Natural killer cell treated with Interleukin-12 subunit alpha and Interleukin-12 subunit beta and Interleukin-15 and Interleukin-18, amount 100 ng/mL, for 72 hours (primary cell): ENCODE measurements around the gene CACNA2D4. TPM values are rescaled to one million over a fixed set of nuclear protein-coding genes. Genes with fewer than 3 reads are reported as not detected.
"Not testable (repeated sequence)": the region's sequence is repeated elsewhere in the genome, so short reads cannot be mapped to it uniquely, and the experiment has no call there.

Experiments
- ATAC-seq, 2 donors: fragments of 150-1000 bp; cut with Tn5 transposase in 1 of 2; sonication (Bioruptor Pico), chemical (Tn5 transposase) in 1 of 2; 2 replicates each; pipeline ENCODE4 v1.10.0; 2021
- DNase-seq: peaks from one replicate; pipeline ENCODE4 v3.0.0; 2022; ENCODE audit warnings: low spot score
- H3K27ac Mint-ChIP-seq, 2 donors: 1 replicate in 1 of 2; 2 replicates in 1 of 2; pipeline ENCODE4 v1.8.0; 2022; ENCODE audit warnings: mixed read lengths in 2 of 2, mild to moderate bottlenecking in 1 of 2, moderate library complexity in 1 of 2
- H3K27me3 Mint-ChIP-seq, 2 donors: 1 replicate in 1 of 2; 2 replicates in 1 of 2; pipeline ENCODE4 v1.8.0; 2022; ENCODE audit warnings: mixed read lengths in 2 of 2
- H3K36me3 Mint-ChIP-seq: one replicate; pipeline ENCODE4 v1.8.0; 2022; ENCODE audit warnings: mixed read lengths
- H3K4me1 Mint-ChIP-seq, 2 donors: 1 replicate in 1 of 2; 2 replicates in 1 of 2; pipeline ENCODE4 v1.8.0; 2022; ENCODE audit warnings: low read depth in 2 of 2, mixed read lengths in 2 of 2, mild to moderate bottlenecking in 1 of 2
- H3K4me3 Mint-ChIP-seq: one replicate; pipeline ENCODE4 v1.8.0; 2022; ENCODE audit warnings: mixed read lengths
- H3K9me3 Mint-ChIP-seq: 2 replicates; pipeline ENCODE4 v1.8.0; 2022; ENCODE audit warnings: mixed read lengths
- total RNA-seq, 2 donors: library from RNA; stranded (reverse); gene quantifications; one replicate each; pipeline ENCODE4 v1.2.3, GENCODE V29; 2022

Gene CACNA2D4
- total RNA-seq = 10 to 100 TPM in 1 of 2 donors, 1 to 10 TPM in 1; 4.5 to 12.1 TPM

DNA sequence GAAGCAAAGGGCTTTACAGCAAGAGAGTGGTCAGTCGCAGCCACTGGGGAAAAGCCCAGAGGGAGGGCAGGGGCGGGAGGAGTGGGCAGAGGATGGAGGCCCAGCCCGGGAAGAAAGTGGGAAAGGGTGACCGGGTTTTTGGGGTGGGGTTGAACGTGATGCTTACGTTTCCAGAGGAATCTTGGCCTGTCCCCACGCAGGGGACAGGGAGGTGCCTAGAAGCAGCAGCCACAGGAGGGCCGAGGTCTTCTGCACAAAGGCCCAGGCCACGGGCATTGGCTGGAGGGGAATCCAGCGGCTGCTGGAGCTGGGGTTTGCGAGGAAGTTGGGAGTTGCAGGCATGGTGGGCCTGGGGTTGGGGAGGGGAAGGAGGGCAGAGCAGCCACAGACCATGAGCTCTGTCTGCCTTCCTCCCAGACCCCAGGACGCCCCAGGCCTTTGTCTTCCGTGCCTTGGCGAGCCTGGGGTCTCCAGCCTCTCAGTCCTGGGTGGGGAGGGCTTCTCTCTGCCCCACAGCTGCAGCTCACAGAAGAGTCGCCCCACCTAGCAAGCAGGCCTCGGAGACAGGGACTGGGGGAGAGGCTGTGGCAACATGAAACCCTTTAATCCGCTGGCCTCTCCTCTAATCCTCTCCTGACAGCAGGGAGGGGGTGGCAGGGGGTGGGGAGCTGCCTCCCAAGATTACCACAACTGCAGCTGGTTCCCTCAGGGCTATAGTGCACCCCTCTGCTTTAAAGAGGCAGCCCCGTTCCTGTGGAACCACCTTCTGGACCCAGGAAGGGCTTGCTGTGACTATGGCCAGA is at the start of gene CACNA2D4:
Gene CACNA2D4 (minus strand): TSS at position 572 of the 803 bp plus-strand sequence. CDS start 179 bp downstream, at position 393.
- no peak for DNase-seq
- H3K9me3 Mint-ChIP-seq = no peaks in the 10 kb centered on the region
- H3K27me3 Mint-ChIP-seq = peaks cover 9 to 11% of the 10 kb centered on the region in 2 donors
- peak within 1 kb of the TSS in 1 of 2 donors; percentile 39 for H3K27ac Mint-ChIP-seq
- H3K36me3 Mint-ChIP-seq = no peaks in the 10 kb centered on the region
- H3K4me1 Mint-ChIP-seq = peaks cover 13 to 16% of the 10 kb centered on the region in 2 donors
- H3K4me3 Mint-ChIP-seq = peak within 1 kb of the TSS; percentile 45
- no peak for ATAC-seq

DNA sequence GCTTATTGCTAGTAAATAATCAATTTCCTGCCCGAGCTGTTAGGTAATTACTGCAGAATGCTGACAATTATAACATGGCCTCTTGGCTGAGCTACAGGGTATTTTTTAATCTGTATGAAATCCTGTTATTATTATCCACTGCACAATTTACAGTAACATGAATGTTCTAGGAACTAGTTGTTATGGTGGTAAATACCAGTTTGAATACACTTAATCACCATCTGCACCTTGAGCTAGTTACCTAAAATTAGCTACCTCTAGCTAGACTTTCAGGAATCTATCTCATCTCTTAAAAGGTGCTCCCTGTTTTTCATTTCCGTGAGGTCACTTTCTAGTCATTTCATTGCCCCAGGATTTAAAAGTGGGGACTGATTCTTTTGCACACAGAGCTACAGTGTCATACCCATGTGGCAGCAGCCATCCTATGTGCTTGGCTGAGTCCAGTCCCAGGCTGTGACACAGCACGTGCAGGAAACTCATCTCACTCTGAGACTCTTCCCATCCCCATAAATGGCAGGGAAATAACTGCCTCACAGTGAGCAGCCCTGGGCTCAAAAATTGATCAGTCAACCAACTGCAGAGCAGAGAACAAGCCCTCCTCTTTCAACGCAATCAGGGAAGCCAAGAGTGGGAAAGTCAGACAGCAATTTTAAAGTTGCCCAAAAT is 48.2 kb upstream of the CACNA2D4 start:
- peak overlapping the region in 1 of 2 donors; percentile 55 for H3K27ac Mint-ChIP-seq
- H3K4me3 Mint-ChIP-seq = no peak overlapping the region
- H3K4me1 Mint-ChIP-seq = no peaks in the 10 kb centered on the region
- no peak for DNase-seq
- ATAC-seq = no peak
- peaks cover 6% of the 10 kb centered on the region for H3K36me3 Mint-ChIP-seq
- no peaks in the 10 kb centered on the region for H3K9me3 Mint-ChIP-seq
- H3K27me3 Mint-ChIP-seq = no peaks in the 10 kb centered on the region

- Mint-ChIP-seq H3K4me3 (no peak overlapping the region), H3K27ac (no peak overlapping the region), H3K27me3 (no peaks in the 10 kb centered on the region), H3K36me3 (peaks cover 10% of the 10 kb centered on the region), H3K4me1 (no peaks in the 10 kb centered on the region), H3K9me3 (no peaks in the 10 kb centered on the region)
- DNase-seq = no peak
- ATAC-seq = no peak
These were observed 47.5 kb upstream of the CACNA2D4 start for GRCh38 chr12:1965916-1966315.

- Mint-ChIP-seq H3K4me3 (no peak overlapping the region), H3K36me3 (peaks cover 18% of the 10 kb centered on the region), H3K9me3 (no peaks in the 10 kb centered on the region), H3K27me3 (no peaks in the 10 kb centered on the region), H3K27ac (no peak overlapping the region), H3K4me1 (no peaks in the 10 kb centered on the region)
- DNase-seq (no peak), ATAC-seq (no peak)
These were observed 43.9 kb upstream of the CACNA2D4 start for GRCh38 chr12:1962051-1963020.

GRCh38 chr12:1956716-1957115 is 38.3 kb upstream of the CACNA2D4 start:
- Mint-ChIP-seq H3K36me3 (peaks cover 16% of the 10 kb centered on the region), H3K27me3 (no peaks in the 10 kb centered on the region), H3K4me1 (no peaks in the 10 kb centered on the region)

GRCh38 chr12:1949771-1950470 is 31.5 kb upstream of the CACNA2D4 start:
- Mint-ChIP-seq H3K36me3 (peaks cover 12% of the 10 kb centered on the region), H3K4me3 (no peak overlapping the region), H3K27ac (no peak overlapping the region), H3K4me1 (no peaks in the 10 kb centered on the region), H3K27me3 (no peaks in the 10 kb centered on the region), H3K9me3 (no peaks in the 10 kb centered on the region)
- DNase-seq = no peak
- ATAC-seq = no peak

More at GRCh38 chr12:1956716-1957115, 38.3 kb upstream of the CACNA2D4 start:
- no peak overlapping the region for H3K27ac Mint-ChIP-seq
- H3K4me3 Mint-ChIP-seq = no peak overlapping the region
- no peaks in the 10 kb centered on the region for H3K9me3 Mint-ChIP-seq
- ATAC-seq = no peak
- no peak for DNase-seq

DNA sequence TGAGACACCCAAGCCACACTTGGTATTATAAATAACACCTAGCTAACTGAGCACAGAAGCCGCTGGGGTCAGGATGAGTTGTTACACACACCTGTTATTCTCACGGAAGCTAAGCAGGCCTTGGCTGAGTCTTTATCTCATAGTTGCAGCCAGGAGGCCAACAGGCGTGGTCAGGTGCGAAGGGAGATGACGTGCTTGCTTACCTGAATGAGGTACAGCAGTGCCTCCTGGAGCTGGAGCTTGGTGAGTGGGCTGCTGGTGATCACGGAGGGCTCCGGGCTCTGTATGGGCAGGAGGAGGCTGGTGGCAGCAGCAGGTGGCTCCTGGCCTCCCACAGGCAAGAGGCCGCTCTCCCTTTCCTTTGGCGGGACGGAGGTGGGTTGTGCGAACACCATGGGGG is 30.4 kb upstream of the CACNA2D4 start:
- ATAC-seq (no peak), DNase-seq (no peak)
- Mint-ChIP-seq H3K4me3 (no peak overlapping the region), H3K9me3 (no peaks in the 10 kb centered on the region), H3K36me3 (peaks cover 14% of the 10 kb centered on the region), H3K27me3 (no peaks in the 10 kb centered on the region), H3K4me1 (no peaks in the 10 kb centered on the region), H3K27ac (peak overlapping the region in 1 of 2 donors; percentile 27)

GRCh38 chr12:1947081-1947480 is 28.6 kb upstream of the CACNA2D4 start:
- Mint-ChIP-seq H3K4me3 (no peak overlapping the region), H3K36me3 (peaks cover 19% of the 10 kb centered on the region), H3K9me3 (no peaks in the 10 kb centered on the region), H3K27me3 (no peaks in the 10 kb centered on the region), H3K27ac (no peak overlapping the region), H3K4me1 (no peaks in the 10 kb centered on the region)
- DNase-seq (no peak), ATAC-seq (no peak)

- ATAC-seq (no peak), DNase-seq (no peak)
- no peaks in the 10 kb centered on the region for H3K9me3 Mint-ChIP-seq
- H3K36me3 Mint-ChIP-seq = peaks cover 16% of the 10 kb centered on the region
- no peaks in the 10 kb centered on the region for H3K4me1 Mint-ChIP-seq
- no peak overlapping the region for H3K4me3 Mint-ChIP-seq
- no peaks in the 10 kb centered on the region for H3K27me3 Mint-ChIP-seq
- no peak overlapping the region for H3K27ac Mint-ChIP-seq
These were observed 27.8 kb upstream of the CACNA2D4 start for GRCh38 chr12:1946296-1946695.

DNA sequence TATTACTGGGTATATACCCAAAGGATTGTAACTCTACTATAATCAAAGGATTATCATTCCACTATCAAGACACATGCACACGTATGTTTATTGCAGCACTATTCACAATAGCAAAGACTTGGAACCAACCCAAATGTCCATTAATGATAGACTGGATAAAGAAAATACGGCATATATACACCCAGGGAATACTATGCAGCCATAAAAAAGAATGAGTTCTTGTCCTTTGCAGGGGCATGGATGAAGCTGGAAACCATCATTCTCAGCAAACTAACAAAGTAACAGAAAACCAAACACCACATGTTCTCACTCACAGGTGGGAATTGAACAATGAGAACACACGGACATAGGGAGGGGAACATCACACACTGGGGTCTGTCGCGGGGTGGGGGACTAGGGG is 27.1 kb upstream of the CACNA2D4 start:
- not testable (repeated sequence) for H3K27me3 Mint-ChIP-seq, ATAC-seq, H3K27ac Mint-ChIP-seq, H3K4me1 Mint-ChIP-seq, DNase-seq, H3K4me3 Mint-ChIP-seq, H3K9me3 Mint-ChIP-seq
- peaks cover 21% of the 10 kb centered on the region for H3K36me3 Mint-ChIP-seq

DNA sequence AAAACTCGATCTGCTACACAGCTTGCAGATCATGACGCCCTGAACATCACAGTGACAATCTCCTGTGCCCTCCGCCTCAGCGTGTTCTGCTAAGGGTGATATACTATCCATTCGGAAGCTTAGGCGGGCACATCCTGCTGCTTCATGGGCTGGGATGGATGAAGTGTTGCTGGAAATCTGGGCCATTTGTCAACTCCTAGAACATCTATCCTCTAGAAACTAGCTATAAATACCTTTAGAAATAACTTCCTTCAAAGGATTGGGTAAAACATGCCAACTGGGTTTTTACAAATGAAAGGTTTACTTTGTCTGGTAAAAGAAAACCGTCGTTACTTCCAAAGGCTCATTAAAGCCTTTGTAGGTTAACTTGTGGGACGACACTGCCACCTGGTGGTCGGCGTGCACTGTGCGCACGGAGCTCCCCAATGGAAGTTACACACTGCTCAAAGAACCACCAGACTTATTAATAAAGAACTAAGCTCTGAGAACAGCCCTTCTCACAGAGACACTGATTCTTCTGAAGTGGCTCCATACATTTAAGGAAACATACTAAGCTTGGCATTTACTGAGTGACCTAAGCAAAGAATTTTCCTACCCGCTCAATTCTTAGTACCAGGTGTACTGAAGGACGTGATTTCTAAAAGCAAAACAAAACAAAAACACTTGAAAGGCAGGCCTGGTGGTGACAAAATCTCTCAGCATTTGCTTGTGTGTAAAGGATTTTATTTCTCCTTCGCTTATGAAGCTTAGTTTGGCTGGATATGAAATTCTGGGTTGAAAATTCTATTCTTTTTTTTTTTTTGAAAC is 21.6 kb upstream of the CACNA2D4 start:
- Mint-ChIP-seq H3K27ac (peak overlapping the region in 1 of 2 donors; percentile 29), H3K9me3 (no peaks in the 10 kb centered on the region), H3K36me3 (peaks cover 15% of the 10 kb centered on the region), H3K4me1 (no peaks in the 10 kb centered on the region), H3K4me3 (no peak overlapping the region), H3K27me3 (no peaks in the 10 kb centered on the region)
- peak; percentile 79 to 85 for ATAC-seq
- DNase-seq = peak; percentile 85

DNA sequence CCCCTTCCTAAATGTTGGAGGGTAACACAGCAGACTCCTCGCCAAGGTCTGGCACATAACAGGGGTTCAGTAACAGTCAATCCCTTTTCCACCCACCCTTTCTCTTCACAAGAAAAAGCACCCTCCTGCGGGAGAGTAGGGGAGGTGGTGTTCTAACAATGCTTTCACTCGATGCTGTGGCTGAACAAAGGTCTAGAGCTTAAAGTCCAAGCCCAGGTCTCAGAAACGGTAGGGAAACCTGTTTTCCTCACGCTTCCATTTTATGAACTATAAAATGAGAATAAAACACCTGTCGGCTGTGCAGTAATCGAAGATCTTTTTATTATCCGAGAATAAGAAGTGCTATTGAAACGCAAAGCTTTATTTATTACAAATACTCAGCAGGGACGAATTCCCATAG is 20.9 kb upstream of the CACNA2D4 start:
- Mint-ChIP-seq H3K36me3 (peaks cover 12% of the 10 kb centered on the region), H3K27ac (no peak overlapping the region), H3K4me1 (no peaks in the 10 kb centered on the region), H3K9me3 (no peaks in the 10 kb centered on the region), H3K27me3 (no peaks in the 10 kb centered on the region), H3K4me3 (no peak overlapping the region)
- no peak for DNase-seq
- ATAC-seq = no peak
